Measurements from ENCODE around the gene CSTF3. TPM values are rescaled to one million over a fixed set of nuclear protein-coding genes. Genes with fewer than 3 reads are reported as not detected.

Gene CSTF3
- polyA plus RNA-seq, 1 experiment = 38.6 TPM

DNA sequence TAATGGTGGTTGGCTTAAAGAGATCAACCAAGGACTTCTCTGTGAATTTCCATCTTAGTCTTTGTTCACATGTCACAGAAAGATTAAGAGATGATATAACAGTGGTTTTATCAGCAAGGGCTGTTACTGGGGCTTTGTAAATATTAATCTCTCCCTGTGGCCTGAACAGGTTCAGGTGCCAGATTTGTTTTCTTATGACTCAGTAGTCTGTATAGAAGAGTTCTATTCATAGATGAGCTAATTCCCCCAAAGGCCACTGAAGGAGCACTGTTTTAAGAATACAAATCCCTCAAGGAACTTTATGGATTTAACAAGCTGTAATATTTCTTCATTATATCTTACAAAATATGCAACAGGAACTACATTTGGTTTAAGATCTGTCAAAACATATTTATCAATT lies 71.5 kb downstream of the CSTF3 start:
- no peak for TF ChIP-seq CTCF (IDR thresholded peaks at IDR 0.05; ENCODE audit: low read depth, low read length)
- Histone ChIP-seq H3K27ac (ENCODE audit: low read depth, low read length) (no peak overlapping the region), H3K4me3 (ENCODE audit: low read depth, low read length) (no peak overlapping the region), H3K9me3 (ENCODE audit: control insufficient read depth, insufficient read depth, low read length) (no peaks in the 10 kb centered on the region), H3K27me3 (ENCODE audit: control insufficient read depth, insufficient read depth, low read length) (no peaks in the 10 kb centered on the region)
- ChIA-PET POLR2A (no interaction called here), CTCF (no interaction called here)
- DNase-seq (ENCODE audit: low read depth, low spot score) = peak; percentile 1

GRCh38 chr11:33086017-33086416 lies 75.3 kb downstream of the CSTF3 start:
- POLR2A ChIA-PET = no interaction called here
- Histone ChIP-seq H3K9me3 (ENCODE audit: control insufficient read depth, insufficient read depth, low read length) (no peaks in the 10 kb centered on the region), H3K4me3 (ENCODE audit: low read depth, low read length) (no peak overlapping the region), H3K27me3 (ENCODE audit: control insufficient read depth, insufficient read depth, low read length) (no peaks in the 10 kb centered on the region), H3K27ac (ENCODE audit: low read depth, low read length) (no peak overlapping the region)
- CTCF ChIA-PET = no interaction called here
- no peak for DNase-seq (ENCODE audit: low read depth, low spot score)
- TF ChIP-seq CTCF (IDR thresholded peaks at IDR 0.05; ENCODE audit: low read depth, low read length) = no peak

- TF ChIP-seq CTCF (IDR thresholded peaks at IDR 0.05; ENCODE audit: low read depth, low read length) = no peak
- Histone ChIP-seq H3K27me3 (ENCODE audit: control insufficient read depth, insufficient read depth, low read length) (no peaks in the 10 kb centered on the region), H3K4me3 (ENCODE audit: low read depth, low read length) (no peak overlapping the region), H3K9me3 (ENCODE audit: control insufficient read depth, insufficient read depth, low read length) (no peaks in the 10 kb centered on the region), H3K27ac (ENCODE audit: low read depth, low read length) (no peak overlapping the region)
- POLR2A ChIA-PET = no interaction called here
- DNase-seq (ENCODE audit: low read depth, low spot score) = no peak
- CTCF ChIA-PET = interaction anchor here (0.8 kb wide), 1 partner anchor 18 kb away, joined by 3 read pairs; no protein-coding TSS in a partner anchor
Observed at GRCh38 chr11:33083918-33084317, 77.4 kb downstream of the CSTF3 start.

DNA sequence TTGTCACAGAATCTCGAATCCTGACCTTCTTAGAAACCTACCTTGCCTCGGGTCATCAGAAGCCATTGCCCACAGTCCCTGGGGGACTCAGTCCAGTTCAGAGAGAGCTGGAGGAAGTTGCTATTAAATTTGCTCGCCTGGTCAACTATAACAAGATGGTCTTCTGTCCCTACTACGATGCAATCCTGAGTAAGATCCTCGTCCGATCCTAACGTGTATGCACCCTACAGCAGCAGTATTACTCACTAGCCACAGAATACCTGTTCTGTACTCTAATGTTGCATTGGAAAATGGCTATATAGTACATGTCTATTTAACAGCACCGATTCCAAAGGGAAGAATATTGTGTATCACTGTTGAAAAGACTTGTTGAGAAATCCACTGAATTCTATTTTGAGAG lies 88.8 kb downstream of the CSTF3 start:
- ChIA-PET POLR2A (no interaction called here), CTCF (no interaction called here)
- Histone ChIP-seq H3K27ac (ENCODE audit: low read depth, low read length) (no peak overlapping the region), H3K4me3 (ENCODE audit: low read depth, low read length) (no peak overlapping the region), H3K9me3 (ENCODE audit: control insufficient read depth, insufficient read depth, low read length) (no peaks in the 10 kb centered on the region; the same call in 1 of the 2 replicates), H3K27me3 (ENCODE audit: control insufficient read depth, insufficient read depth, low read length) (no peaks in the 10 kb centered on the region)
- TF ChIP-seq CTCF (IDR thresholded peaks at IDR 0.05; ENCODE audit: low read depth, low read length) = no peak
- no peak for DNase-seq (ENCODE audit: low read depth, low spot score)

GRCh38 chr11:33068611-33069340 lies 92.5 kb downstream of the CSTF3 start:
- no peak overlapping the region for H3K27ac ChIP-seq (ENCODE audit: low read depth, low read length)
- no peak for TF ChIP-seq CTCF (IDR thresholded peaks at IDR 0.05; ENCODE audit: low read depth, low read length)
- ChIA-PET POLR2A (no interaction called here), CTCF (interaction anchor here (1.0 to 7.1 kb wide), 4 partner anchors 100 to 260 kb away, joined by 3 to 57 read pairs (median 5); no protein-coding TSS in a partner anchor)
- no peak overlapping the region for H3K4me3 ChIP-seq (ENCODE audit: low read depth, low read length)
- H3K27me3 ChIP-seq (ENCODE audit: control insufficient read depth, insufficient read depth, low read length) = no peaks in the 10 kb centered on the region
- H3K9me3 ChIP-seq (ENCODE audit: control insufficient read depth, insufficient read depth, low read length) = no peaks in the 10 kb centered on the region; the same call in 1 of the 2 replicates
- DNase-seq (ENCODE audit: low read depth, low spot score) = no peak

All from AG04450 (cell line).